ENCODE data around the gene GATA2. TPM values are rescaled to one million over a fixed set of nuclear protein-coding genes. Genes with fewer than 3 reads are reported as not detected.
A peak's percentile ranks its signal among the peaks of the same experiment; 100 is the strongest.

The GATA2 gene
- total and polyA plus RNA-seq, 2 of the 13 experiments (the other 11 are each of a cell fraction or from before 2014, with no cell fraction given), result 3.5 to 6.2 TPM

- Histone ChIP-seq H3K9me3 (ENCODE audit: low read length) (no peaks in the 10 kb centered on the region), H3K9ac (ENCODE audit: insufficient read depth, low read depth, low read length) (no peak overlapping the region), H3K4me2 (ENCODE audit: low read depth, low read length) (no peak overlapping the region), H3K27me3 (ENCODE audit: control insufficient read depth in 1 of 2, insufficient read depth in 2 of 2, low read length in 2 of 2) (peaks cover 18 to 92% of the 10 kb centered on the region in 2 experiments), H3K27ac (ENCODE audit: extremely low read length, insufficient read depth, low read length) (no peak overlapping the region), H2AFZ (ENCODE audit: low read length) (no peak overlapping the region), H4K20me1 (ENCODE audit: insufficient read depth, low read length) (no peaks in the 10 kb centered on the region), H3K4me3 (replicated peaks in 1 of 3; ENCODE audit: insufficient read depth in 1 of 3, low read depth in 2 of 3, low read length in 3 of 3) (no peak overlapping the region), H3K79me2 (ENCODE audit: insufficient read depth, low read length) (no peaks in the 10 kb centered on the region), H3K36me3 (replicated peaks in 1 of 2; ENCODE audit: control insufficient read depth in 1 of 2, insufficient read depth in 2 of 2, low read length in 2 of 2) (no peaks in the 10 kb centered on the region), H3K4me1 (ENCODE audit: insufficient read depth, low read length) (no peaks in the 10 kb centered on the region)
- intact Hi-C loops (cut with micrococcal nuclease; ENCODE audit: unreplicated experiment) (no loop called here), in situ Hi-C loops (cut with HindIII; ENCODE audit: extremely low pct_ligation_motif_present, low pct_unique_long_range_greater_than_20kb) (no loop called here)
- POLR2A ChIA-PET, result no interaction called here
- CTCF ChIA-PET (ENCODE audit: low intra/inter-chr PET ratio, low total read pairs), result no interaction called here
- DNase-seq (ENCODE audit: low spot score) (no peak), ATAC-seq (no peak), FAIRE-seq (no peak)
- 17% methylated on average over 5 of the region's 13 CpGs for WGBS (ENCODE audit: low lambda C conversion rate)
- BruUV-seq (replicated peaks), result no TSS peak
- no peak for TF ChIP-seq PRDM15 (CRISPR knock-in tag; IDR thresholded peaks at IDR 0.05)
- TF ChIP-seq, protein P1, sequence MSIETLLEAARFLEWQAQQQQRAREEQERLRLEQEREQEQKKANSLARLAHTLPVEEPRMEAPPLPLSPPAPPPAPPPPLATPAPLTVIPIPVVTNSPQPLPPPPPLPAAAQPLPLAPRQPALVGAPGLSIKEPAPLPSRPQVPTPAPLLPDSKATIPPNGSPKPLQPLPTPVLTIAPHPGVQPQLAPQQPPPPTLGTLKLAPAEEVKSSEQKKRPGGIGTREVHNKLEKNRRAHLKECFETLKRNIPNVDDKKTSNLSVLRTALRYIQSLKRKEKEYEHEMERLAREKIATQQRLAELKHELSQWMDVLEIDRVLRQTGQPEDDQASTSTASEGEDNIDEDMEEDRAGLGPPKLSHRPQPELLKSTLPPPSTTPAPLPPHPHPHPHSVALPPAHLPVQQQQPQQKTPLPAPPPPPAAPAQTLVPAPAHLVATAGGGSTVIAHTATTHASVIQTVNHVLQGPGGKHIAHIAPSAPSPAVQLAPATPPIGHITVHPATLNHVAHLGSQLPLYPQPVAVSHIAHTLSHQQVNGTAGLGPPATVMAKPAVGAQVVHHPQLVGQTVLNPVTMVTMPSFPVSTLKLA (IDR thresholded peaks at IDR 0.05), result peak; percentile 74
Measured at GRCh38 chr3:128470134-128470899, 22.7 kb downstream of the GATA2 start.
